HEK293 (cell line): ENCODE measurements around the gene CIDEA.

Source experiments
- SP7 ChIP-seq: fragments of 450-650 bp; formaldehyde crosslinking; IDR thresholded peaks from 2 replicates; pipeline ENCODE4 v1.5.1; 2016; ENCODE audit warnings: missing biosample characterization, missing genetic modification characterization
- YY1 ChIP-seq: fragments of 450-650 bp; formaldehyde crosslinking; IDR thresholded peaks from 2 replicates; pipeline ENCODE4 v1.5.1; 2018; ENCODE audit warnings: missing biosample characterization, missing genetic modification characterization
- ZBTB21 ChIP-seq: fragments of 450-650 bp; formaldehyde crosslinking; IDR thresholded peaks from 2 replicates; pipeline ENCODE4 v1.5.1; 2017; ENCODE audit warnings: missing biosample characterization, missing genetic modification characterization
- ZNF10 ChIP-seq: fragments of 450-650 bp; formaldehyde crosslinking; IDR thresholded peaks from 2 replicates; pipeline ENCODE4 v1.5.1; 2017; ENCODE audit warnings: missing biosample characterization, missing genetic modification characterization
- ZNF132 ChIP-seq: fragments of 450-650 bp; formaldehyde crosslinking; IDR thresholded peaks from 2 replicates; pipeline ENCODE4 v1.5.1; 2017; ENCODE audit warnings: missing biosample characterization, missing genetic modification characterization, borderline replicate concordance
- ZNF133 ChIP-seq: fragments of 450-650 bp; formaldehyde crosslinking; IDR thresholded peaks from 2 replicates; pipeline ENCODE4 v1.5.1; 2016; ENCODE audit warnings: missing biosample characterization, missing genetic modification characterization
- ZNF391 ChIP-seq: fragments of 450-650 bp; formaldehyde crosslinking; IDR thresholded peaks from 2 replicates; pipeline ENCODE4 v1.5.1; 2016; ENCODE audit warnings: low read depth, missing biosample characterization, missing genetic modification characterization, borderline replicate concordance
- ZNF792 ChIP-seq: fragments of 450-650 bp; formaldehyde crosslinking; IDR thresholded peaks from 2 replicates; pipeline ENCODE4 v1.5.1; 2016; ENCODE audit warnings: missing biosample characterization, missing genetic modification characterization
- TF ChIP-seq, protein P1 (sequence below): fragments of 450-650 bp; formaldehyde crosslinking; IDR thresholded peaks from 2 replicates; pipeline ENCODE4 v1.5.1; 2016; ENCODE audit warnings: missing biosample characterization, missing genetic modification characterization
- TF ChIP-seq, protein P2 (sequence below): fragments of 450-650 bp; formaldehyde crosslinking; conservative IDR thresholded peaks from 2 replicates; pipeline ENCODE4 v1.5.1; 2016; ENCODE audit warnings: low read depth, missing biosample characterization, missing genetic modification characterization
- TF ChIP-seq, protein P3 (sequence below): fragments of 450-650 bp; formaldehyde crosslinking; IDR thresholded peaks from 2 replicates; pipeline ENCODE4 v1.5.1; 2016; ENCODE audit warnings: missing biosample characterization, missing genetic modification characterization
- TF ChIP-seq, protein P4 (sequence below): fragments of 450-650 bp; formaldehyde crosslinking; IDR thresholded peaks from 2 replicates; pipeline ENCODE4 v1.5.1; 2016; ENCODE audit warnings: missing biosample characterization, missing genetic modification characterization, low read depth

DNA sequence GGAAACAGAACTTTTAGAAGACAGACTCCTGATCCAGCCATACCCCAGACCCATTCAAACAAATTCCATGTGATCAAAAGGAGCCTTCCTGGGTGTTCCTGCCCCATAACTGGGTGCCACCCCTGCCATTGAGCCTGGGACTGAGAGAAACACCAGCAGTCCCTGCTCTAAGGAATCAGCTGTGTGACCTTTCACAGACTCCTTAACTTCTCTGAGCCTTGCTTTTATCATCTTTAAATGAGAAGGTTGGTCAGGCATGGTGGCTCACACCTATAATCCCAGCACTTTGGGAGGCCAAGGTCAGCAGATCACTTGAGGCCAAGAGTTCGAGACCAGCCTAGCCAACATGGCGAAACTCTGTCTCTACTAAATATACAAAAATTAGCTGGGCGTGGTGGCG, 20.6 kb downstream of the CIDEA start:
- TF ChIP-seq, protein P1, sequence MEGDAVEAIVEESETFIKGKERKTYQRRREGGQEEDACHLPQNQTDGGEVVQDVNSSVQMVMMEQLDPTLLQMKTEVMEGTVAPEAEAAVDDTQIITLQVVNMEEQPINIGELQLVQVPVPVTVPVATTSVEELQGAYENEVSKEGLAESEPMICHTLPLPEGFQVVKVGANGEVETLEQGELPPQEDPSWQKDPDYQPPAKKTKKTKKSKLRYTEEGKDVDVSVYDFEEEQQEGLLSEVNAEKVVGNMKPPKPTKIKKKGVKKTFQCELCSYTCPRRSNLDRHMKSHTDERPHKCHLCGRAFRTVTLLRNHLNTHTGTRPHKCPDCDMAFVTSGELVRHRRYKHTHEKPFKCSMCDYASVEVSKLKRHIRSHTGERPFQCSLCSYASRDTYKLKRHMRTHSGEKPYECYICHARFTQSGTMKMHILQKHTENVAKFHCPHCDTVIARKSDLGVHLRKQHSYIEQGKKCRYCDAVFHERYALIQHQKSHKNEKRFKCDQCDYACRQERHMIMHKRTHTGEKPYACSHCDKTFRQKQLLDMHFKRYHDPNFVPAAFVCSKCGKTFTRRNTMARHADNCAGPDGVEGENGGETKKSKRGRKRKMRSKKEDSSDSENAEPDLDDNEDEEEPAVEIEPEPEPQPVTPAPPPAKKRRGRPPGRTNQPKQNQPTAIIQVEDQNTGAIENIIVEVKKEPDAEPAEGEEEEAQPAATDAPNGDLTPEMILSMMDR = no peak
- TF ChIP-seq, protein P2, sequence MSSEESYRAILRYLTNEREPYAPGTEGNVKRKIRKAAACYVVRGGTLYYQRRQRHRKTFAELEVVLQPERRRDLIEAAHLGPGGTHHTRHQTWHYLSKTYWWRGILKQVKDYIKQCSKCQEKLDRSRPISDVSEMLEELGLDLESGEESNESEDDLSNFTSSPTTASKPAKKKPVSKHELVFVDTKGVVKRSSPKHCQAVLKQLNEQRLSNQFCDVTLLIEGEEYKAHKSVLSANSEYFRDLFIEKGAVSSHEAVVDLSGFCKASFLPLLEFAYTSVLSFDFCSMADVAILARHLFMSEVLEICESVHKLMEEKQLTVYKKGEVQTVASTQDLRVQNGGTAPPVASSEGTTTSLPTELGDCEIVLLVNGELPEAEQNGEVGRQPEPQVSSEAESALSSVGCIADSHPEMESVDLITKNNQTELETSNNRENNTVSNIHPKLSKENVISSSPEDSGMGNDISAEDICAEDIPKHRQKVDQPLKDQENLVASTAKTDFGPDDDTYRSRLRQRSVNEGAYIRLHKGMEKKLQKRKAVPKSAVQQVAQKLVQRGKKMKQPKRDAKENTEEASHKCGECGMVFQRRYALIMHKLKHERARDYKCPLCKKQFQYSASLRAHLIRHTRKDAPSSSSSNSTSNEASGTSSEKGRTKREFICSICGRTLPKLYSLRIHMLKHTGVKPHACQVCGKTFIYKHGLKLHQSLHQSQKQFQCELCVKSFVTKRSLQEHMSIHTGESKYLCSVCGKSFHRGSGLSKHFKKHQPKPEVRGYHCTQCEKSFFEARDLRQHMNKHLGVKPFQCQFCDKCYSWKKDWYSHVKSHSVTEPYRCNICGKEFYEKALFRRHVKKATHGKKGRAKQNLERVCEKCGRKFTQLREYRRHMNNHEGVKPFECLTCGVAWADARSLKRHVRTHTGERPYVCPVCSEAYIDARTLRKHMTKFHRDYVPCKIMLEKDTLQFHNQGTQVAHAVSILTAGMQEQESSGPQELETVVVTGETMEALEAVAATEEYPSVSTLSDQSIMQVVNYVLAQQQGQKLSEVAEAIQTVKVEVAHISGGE (tag by site-specific recombination) = no peak
- TF ChIP-seq ZNF391 (tag by site-specific recombination) (no peak), ZNF133 (tag by site-specific recombination) (no peak), ZNF132 (no peak), ZNF792 (tag by site-specific recombination) (no peak), ZBTB21 (tag by site-specific recombination) (no peak), SP7 (tag by site-specific recombination) (no peak), ZNF10 (tag by site-specific recombination) (no peak), YY1 (tag by site-specific recombination) (no peak)
- TF ChIP-seq, protein P3, sequence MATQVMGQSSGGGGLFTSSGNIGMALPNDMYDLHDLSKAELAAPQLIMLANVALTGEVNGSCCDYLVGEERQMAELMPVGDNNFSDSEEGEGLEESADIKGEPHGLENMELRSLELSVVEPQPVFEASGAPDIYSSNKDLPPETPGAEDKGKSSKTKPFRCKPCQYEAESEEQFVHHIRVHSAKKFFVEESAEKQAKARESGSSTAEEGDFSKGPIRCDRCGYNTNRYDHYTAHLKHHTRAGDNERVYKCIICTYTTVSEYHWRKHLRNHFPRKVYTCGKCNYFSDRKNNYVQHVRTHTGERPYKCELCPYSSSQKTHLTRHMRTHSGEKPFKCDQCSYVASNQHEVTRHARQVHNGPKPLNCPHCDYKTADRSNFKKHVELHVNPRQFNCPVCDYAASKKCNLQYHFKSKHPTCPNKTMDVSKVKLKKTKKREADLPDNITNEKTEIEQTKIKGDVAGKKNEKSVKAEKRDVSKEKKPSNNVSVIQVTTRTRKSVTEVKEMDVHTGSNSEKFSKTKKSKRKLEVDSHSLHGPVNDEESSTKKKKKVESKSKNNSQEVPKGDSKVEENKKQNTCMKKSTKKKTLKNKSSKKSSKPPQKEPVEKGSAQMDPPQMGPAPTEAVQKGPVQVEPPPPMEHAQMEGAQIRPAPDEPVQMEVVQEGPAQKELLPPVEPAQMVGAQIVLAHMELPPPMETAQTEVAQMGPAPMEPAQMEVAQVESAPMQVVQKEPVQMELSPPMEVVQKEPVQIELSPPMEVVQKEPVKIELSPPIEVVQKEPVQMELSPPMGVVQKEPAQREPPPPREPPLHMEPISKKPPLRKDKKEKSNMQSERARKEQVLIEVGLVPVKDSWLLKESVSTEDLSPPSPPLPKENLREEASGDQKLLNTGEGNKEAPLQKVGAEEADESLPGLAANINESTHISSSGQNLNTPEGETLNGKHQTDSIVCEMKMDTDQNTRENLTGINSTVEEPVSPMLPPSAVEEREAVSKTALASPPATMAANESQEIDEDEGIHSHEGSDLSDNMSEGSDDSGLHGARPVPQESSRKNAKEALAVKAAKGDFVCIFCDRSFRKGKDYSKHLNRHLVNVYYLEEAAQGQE = no peak
- TF ChIP-seq, protein P4, sequence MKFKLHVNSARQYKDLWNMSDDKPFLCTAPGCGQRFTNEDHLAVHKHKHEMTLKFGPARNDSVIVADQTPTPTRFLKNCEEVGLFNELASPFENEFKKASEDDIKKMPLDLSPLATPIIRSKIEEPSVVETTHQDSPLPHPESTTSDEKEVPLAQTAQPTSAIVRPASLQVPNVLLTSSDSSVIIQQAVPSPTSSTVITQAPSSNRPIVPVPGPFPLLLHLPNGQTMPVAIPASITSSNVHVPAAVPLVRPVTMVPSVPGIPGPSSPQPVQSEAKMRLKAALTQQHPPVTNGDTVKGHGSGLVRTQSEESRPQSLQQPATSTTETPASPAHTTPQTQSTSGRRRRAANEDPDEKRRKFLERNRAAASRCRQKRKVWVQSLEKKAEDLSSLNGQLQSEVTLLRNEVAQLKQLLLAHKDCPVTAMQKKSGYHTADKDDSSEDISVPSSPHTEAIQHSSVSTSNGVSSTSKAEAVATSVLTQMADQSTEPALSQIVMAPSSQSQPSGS (tag by site-specific recombination) = no peak
